Endometrium (tissue), 2 donors: ENCODE data around the gene MCF2L.
"Not testable (repeated sequence)": the region's sequence is repeated elsewhere in the genome, so short reads cannot be mapped to it uniquely, and the experiment has no call there.

Source experiments
- FAIRE-seq: peaks from 2 replicates; lab custom pipeline; 2012; peaks lifted over from hg19 to GRCh38; lab: Jason Lieb, UNC
- donor health status: control.
- donor health status: control.

MCF2L gene

GRCh38 chr13:113096052-113096744, 127.2 kb downstream of the MCF2L start:
- FAIRE-seq: no peak

GRCh38 chr13:113096745-113097305, 127.8 kb downstream of the MCF2L start:
- FAIRE-seq: no peak

GRCh38 chr13:113097651-113098050, 128.6 kb downstream of the MCF2L start:
- no peak for FAIRE-seq

GRCh38 chr13:113098162-113098732, 129.2 kb downstream of the MCF2L start:
- FAIRE-seq: no peak

- FAIRE-seq: no peak
Observed at GRCh38 chr13:113099142-113099541, 130.1 kb downstream of the MCF2L start.

- not testable (repeated sequence) for FAIRE-seq
Observed at GRCh38 chr13:113102302-113102701, 133.3 kb downstream of the MCF2L start.

- no peak for FAIRE-seq
Observed at GRCh38 chr13:113102727-113103126, 133.7 kb downstream of the MCF2L start.

GRCh38 chr13:113103646-113104045, 134.6 kb downstream of the MCF2L start:
- no peak for FAIRE-seq

GRCh38 chr13:113105032-113105920, 136.3 kb downstream of the MCF2L start, which contains the start of gene F7:
F7 (plus strand) TSS chr13:113105791; CDS start chr13:113105842, 51 bp downstream.
- no peak for FAIRE-seq

- no peak for FAIRE-seq
Observed at GRCh38 chr13:113105921-113106452, 137.0 kb downstream of the MCF2L start.

- FAIRE-seq: no peak
Observed at GRCh38 chr13:113106711-113107351, 137.8 kb downstream of the MCF2L start.

- FAIRE-seq: not testable (repeated sequence)
Observed at GRCh38 chr13:113108521-113108920, 139.5 kb downstream of the MCF2L start.

GRCh38 chr13:113109151-113110047, 140.4 kb downstream of the MCF2L start:
- no peak for FAIRE-seq

- FAIRE-seq: no peak
Observed at GRCh38 chr13:113110048-113110851, 141.2 kb downstream of the MCF2L start.

GRCh38 chr13:113110852-113111315, 141.9 kb downstream of the MCF2L start:
- no peak for FAIRE-seq

GRCh38 chr13:113111821-113112220, 142.8 kb downstream of the MCF2L start:
- not testable (repeated sequence) for FAIRE-seq

- FAIRE-seq: not testable (repeated sequence)
Observed at GRCh38 chr13:113112475-113112874, 143.5 kb downstream of the MCF2L start.

GRCh38 chr13:113112893-113113845, 144.2 kb downstream of the MCF2L start:
- no peak for FAIRE-seq
